Omental fat pad (tissue), 4 donors: ENCODE data around the gene LSM2. TPM values are rescaled to one million over a fixed set of nuclear protein-coding genes. Genes with fewer than 3 reads are reported as not detected.

Source experiments
- ATAC-seq: fragments of 150-250 bp; one replicate; pipeline ENCODE4 v1.9.1; 2016; ENCODE audit warnings: mild to moderate bottlenecking, moderate library complexity; ENCODE audit not compliant: low FRiP score
- DNase-seq: peaks from one replicate; pipeline ENCODE4 v3.0.0-alpha.2; 2019; ENCODE audit warnings: low spot score
- total RNA-seq, 4 donors: library from RNA; depleted of rRNA; stranded (reverse); fragments of >200 nt; gene quantifications; one replicate each; pipeline ENCODE4 v1.1.0, GENCODE V29; 2016
- TF ChIP-seq, protein P1 (sequence below), 3 donors: fragments of 450-650 bp; IDR thresholded peaks; one replicate each; pipeline ENCODE4 v1.5.1; 2016 to 2017; ENCODE audit warnings: antibody characterized with exemption in 3 of 3, mild to moderate bottlenecking in 3 of 3, moderate library complexity in 2 of 3

The LSM2 gene
- total RNA-seq, 4 donors from 2014 or later: 19.8 to 35.1 (median 30.4) TPM

DNA sequence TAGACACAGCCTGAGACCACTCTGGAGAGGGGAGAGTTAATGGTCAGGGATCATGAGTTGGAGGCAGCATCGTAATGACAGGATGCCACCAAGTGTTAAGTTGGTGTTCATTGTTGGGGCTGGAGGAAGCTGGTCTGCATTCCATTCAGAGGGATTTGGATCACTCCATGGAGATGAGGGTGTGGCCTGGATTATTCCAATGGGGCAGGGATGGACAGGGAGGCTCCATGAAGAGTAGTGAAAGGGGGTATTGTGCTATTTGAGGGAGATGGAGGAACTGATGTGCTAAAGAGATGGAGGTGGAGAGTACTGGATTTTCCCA is 43.2 kb downstream of the LSM2 start:
- TF ChIP-seq, protein P1, sequence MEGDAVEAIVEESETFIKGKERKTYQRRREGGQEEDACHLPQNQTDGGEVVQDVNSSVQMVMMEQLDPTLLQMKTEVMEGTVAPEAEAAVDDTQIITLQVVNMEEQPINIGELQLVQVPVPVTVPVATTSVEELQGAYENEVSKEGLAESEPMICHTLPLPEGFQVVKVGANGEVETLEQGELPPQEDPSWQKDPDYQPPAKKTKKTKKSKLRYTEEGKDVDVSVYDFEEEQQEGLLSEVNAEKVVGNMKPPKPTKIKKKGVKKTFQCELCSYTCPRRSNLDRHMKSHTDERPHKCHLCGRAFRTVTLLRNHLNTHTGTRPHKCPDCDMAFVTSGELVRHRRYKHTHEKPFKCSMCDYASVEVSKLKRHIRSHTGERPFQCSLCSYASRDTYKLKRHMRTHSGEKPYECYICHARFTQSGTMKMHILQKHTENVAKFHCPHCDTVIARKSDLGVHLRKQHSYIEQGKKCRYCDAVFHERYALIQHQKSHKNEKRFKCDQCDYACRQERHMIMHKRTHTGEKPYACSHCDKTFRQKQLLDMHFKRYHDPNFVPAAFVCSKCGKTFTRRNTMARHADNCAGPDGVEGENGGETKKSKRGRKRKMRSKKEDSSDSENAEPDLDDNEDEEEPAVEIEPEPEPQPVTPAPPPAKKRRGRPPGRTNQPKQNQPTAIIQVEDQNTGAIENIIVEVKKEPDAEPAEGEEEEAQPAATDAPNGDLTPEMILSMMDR (IDR thresholded peaks at IDR 0.05): no peak
- ATAC-seq: no peak
- DNase-seq: no peak

DNA sequence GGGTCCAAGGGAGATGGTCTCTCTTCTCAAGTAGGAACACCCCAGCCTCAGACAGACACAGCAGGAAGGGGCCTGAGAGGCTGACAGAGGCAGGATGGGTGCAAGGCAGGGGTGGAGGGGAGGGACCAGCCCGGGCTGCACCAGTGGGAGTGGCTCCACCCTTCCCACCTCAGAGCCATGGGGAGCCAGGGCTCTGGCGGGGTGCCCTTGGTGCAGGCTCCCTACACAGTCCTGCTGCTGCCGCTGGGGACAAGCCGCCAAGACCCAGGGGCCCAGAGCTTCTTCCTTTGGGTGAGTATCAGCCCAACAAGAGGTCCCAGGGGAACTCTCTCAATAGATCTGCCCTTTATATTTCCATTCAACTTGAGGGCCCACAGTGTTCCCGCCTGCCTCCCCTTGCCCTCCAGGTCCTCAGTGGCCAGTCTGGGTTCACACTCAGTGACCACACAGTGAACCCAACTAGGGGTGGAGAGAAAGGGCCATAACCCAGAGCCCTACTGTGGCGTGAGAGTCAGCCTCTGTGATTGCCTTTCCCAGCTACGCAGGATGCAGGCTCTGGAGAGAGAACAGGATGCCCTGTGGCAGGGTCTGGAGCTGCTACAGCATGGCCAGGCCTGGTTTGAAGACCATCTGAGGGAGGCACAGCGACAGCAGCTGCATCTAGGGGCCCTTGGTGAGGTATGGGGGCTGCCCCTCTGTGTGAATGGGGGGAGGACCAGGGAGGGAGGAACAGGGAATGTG is 43.7 kb downstream of the LSM2 start:
- DNase-seq: no peak
- ATAC-seq: no peak
- TF ChIP-seq, protein P1 (IDR thresholded peaks at IDR 0.05): no peak

DNA sequence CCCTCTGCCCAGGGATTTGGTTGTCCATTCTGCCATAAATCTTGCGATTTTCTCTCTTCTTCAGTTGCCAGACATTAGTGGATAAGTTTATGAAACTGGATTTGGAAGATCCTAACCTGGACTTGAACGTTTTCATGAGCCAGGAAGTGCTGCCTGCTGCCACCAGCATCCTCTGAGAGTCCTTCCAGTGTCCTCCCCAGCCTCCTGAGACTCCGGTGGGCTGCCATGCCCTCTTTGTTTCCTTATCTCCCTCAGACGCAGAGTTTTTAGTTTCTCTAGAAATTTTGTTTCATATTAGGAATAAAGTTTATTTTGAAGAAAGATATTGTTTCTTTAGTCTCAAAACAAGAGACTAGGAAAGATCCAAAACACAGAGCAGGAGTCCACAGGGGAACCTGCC is 44.4 kb downstream of the LSM2 start, which contains the start of gene SAPCD1:
Gene SAPCD1, plus strand, starts transcription at position 301 of the 400 bp plus-strand sequence. CDS start 399 bp downstream, outside the sequence.
- TF ChIP-seq, protein P1 (IDR thresholded peaks at IDR 0.05): no peak
- no peak for DNase-seq
- no peak for ATAC-seq

DNA sequence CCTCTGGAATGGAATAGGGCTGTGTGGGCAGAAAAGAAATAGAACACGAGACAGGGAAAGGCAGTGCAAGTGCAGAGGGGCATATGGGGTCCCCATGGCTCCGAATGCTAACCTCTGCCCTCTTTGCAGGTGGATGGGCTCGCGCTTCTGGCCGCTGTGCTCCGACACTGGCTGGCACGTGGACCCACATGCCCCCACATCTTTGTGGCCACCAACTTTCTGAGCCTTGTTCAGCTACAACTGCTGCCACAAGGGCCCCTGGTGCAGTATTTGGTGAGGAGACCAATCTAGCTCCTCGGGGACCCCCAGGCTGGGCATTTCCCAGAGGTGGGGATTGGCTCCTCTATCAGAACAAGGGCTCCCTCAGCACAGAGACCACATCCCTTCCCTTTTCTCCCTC is 45.4 kb downstream of the LSM2 start:
- TF ChIP-seq, protein P1 (IDR thresholded peaks at IDR 0.05): no peak
- DNase-seq (no peak), ATAC-seq (no peak)

DNA sequence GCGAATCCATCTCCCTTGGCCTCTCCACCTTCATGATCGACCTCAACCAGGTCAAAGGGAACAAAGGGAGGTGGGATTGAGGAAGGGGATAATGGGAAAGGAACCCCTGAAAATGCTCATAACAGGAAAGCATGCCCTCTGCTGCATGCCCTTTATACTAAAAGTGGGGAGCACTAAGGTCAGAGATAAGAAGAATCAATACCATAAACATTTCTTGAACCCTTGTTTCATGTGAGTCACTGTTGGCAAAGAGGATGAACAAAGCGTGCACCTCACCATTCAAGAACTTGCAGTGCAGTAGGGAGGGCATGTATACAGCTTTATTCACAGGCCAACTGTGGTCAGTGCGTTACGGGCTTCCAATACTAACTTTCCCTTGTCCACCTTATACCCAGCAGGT is 46.0 kb downstream of the LSM2 start:
- TF ChIP-seq, protein P1 (IDR thresholded peaks at IDR 0.05): no peak
- DNase-seq (no peak), ATAC-seq (no peak)

DNA sequence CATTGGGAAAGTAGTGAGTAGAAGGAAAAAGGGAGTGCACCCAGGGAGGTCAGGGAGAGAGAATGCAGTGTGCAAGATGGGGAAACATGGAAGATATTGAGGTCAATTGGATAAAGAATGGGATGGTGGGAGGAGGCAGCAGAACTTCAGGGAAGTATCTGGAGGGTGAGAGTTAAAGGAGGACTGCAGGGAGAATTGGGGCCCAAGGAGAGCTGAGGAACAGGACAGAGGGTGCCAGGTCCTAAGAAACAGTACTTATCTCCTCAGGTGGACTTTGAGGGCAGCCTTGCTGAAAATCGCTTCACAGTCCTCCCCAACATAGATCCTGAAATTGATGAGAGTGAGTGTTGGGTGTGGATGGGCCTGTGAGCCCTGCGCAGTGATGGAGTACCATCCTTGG is 48.5 kb downstream of the LSM2 start:
- DNase-seq (no peak), ATAC-seq (no peak)
- TF ChIP-seq, protein P1 (IDR thresholded peaks at IDR 0.05): no peak

DNA sequence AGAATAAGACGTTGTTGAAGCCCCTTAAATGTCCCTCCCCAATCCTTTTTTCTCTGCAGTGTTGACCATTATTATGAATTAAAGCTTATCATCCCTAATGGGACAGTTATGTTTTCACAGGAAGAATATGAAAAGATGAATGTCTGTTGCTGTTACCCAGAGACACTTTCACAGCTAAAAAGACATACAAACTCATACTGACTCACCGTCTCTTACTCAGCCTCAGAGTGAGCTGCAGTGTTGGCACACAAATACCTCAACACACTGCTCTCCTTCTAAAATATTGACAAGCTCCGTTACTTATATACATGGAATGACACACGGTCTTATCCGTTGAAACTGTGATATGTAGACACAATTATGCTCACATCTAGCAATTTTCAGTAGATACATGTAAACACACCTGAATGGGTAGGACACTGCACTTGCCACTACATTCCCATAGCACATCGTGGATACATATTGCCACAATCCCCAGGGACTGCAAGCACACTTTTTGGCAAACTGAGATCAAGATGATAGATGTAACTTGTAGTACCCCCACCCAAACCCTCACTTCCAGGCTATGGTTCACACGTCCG is 53.9 kb downstream of the LSM2 start:
- DNase-seq (no peak), ATAC-seq (no peak)
- TF ChIP-seq, protein P1 (IDR thresholded peaks at IDR 0.05): no peak
